ENCODE results near the gene BCL6B.
"Not testable (repeated sequence)": the region's sequence is repeated elsewhere in the genome, so short reads cannot be mapped to it uniquely, and the experiment has no call there.

BCL6B gene, protein sequence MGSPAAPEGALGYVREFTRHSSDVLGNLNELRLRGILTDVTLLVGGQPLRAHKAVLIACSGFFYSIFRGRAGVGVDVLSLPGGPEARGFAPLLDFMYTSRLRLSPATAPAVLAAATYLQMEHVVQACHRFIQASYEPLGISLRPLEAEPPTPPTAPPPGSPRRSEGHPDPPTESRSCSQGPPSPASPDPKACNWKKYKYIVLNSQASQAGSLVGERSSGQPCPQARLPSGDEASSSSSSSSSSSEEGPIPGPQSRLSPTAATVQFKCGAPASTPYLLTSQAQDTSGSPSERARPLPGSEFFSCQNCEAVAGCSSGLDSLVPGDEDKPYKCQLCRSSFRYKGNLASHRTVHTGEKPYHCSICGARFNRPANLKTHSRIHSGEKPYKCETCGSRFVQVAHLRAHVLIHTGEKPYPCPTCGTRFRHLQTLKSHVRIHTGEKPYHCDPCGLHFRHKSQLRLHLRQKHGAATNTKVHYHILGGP

DNA sequence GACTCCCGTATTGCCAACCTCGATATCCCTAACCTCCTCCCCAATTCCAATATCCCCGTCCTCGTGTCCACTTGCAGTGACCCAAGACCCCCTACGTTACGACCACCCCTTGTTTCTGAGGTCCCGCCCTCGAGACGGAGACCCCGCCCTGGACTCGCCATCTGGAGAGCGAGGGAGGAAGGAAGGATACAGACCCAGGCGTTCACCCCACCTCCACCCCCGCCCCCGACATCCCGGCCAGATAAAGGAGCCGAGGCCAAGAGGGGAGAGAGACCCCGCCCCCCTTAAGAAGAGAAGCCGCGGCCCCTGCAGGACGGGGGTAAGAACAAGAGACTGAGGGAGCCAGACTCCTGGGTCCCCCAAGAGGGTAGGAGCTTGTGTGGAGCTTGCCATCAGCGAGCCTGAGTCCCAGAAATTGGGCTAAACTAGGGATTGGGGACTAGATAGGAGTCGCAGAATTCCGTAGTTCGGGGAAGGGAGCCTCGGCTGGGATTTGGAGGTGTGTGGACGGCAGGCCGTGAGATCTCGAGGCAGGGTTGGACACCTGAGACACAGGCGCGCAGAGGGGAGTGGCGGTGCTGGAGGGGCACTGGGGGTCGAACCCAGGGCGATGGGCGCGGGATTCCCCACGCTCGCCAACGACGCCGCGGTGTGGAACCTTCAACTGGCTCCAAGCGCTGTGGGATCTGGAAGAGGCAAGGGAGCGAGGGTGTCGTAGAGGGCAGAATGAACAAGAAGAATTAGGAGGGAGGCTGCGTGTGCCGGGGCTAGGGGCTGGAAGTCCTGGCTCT is at the start of gene BCL6B:
TSS of gene BCL6B (plus strand) at position 270 of the 791 bp plus-strand sequence. CDS start 622 bp downstream, outside the sequence.
- DNase-seq = no peak

DNA sequence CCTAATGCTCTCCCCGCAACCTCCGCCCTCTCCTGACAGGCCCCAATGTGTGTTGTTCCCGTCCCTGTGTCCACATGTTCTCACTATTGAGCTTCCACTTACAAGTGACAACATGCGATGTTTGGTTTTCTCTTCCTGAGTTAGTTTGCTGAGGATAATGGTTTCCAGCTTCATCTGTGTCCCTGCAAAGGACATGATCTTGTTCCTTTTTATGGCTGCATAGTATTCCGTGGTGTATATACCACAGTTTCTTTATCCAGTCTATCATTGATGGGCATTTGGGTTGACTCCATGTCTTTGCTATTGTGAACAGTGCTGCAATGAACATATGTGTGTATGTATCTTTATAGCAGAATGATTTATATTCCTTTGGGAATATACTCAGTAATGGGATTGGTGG is 43.4 kb upstream of the BCL6B start:
- DNase-seq = not testable (repeated sequence)

DNA sequence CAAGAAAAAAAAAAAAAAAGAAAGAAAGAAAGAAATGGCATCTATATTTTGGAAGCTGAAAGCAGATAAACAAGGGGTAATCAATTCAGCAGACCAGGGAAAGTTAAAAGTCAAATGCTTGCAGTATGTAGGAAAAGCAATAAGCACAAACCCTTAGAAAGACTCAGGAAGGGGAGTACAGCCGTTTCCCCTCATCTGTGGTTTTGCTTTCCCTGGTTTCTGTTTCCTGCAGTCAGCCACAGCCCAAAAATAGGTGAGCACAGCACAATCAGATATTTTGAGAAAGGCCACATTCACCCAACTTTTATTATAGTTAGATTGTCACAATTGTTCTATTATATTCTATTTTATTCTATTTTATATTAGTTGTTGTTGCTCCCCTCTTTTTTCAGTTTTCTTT is 41.4 kb upstream of the BCL6B start:
- DNase-seq = no peak

DNA sequence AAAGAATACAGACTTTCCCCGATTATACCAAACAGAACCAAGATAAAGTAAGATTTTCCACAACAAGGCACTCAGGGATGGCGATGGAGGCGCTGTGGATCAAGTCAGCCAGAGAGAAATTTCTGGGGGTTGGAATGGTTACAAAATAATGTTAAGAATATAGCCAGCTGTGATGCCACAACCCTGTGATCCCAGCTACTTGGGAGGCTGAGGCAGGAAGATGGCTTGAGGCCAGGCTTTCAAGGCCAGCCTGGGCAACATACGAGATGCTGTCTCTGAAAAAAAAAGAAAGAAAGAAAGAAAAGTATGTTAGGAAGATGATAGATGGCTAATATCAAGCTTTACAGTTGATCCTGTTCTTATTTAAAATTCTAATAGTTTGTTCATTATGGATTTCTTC is 37.6 kb upstream of the BCL6B start:
- DNase-seq = no peak

DNA sequence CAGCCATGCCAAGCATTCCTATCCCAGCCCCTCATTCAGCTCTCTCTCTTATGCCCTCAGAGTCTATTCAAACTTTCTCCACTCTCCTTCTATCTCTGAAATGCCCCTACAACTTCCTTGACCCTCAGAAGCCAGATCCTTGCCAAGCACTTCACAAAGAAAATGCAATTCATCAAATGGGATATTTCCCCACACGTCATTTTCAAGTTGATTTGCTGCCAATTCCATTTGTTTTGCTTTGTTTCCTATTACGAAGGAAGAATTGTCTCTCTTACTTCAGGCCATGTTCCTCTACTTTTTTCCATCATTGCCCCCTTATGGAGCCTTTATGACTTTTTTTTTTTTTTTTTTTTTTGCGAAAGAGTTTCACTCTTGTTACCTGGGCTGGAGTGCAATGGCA is 36.2 kb upstream of the BCL6B start:
- DNase-seq = no peak

DNA sequence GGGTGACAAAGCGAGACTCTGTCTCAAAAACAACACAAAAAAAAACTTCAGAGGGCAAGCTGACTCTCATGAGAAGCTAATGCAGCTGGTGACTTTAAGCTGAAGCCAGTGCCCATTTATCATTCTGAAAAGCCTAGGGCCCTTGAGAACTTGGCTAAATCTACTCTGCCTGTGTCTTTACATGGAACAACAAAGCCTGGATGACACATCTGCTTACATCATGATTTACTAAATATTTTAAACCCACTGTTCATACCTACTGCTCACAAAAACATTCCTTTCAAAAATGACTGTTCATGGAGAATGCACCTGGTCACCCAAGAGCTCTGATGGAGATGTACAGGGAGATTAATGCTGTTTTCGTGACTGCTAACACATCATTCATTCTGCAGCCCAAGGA is 33.1 kb upstream of the BCL6B start:
- no peak for DNase-seq

DNA sequence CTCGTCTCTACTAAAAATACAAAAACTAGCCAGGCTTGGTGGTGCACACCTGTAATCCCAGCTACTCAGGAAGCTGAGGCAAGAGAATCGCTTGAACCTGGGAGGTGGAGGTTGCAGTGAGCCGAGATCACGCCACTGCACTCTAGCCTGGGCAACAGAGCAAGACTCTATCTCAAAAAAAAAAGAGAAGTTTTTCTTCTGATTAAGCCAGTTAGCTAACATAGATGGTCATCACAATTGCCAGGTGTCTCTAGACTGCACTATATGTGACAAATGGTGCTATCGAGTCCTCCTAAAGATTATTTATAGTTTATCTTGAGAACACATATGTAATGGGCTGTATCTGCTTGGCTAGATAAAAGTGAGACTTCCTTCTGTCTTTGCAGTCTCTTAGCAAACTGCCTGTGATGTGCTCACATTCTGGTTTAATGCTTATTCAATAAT is 29.2 kb upstream of the BCL6B start:
- DNase-seq = not testable (repeated sequence)

DNA sequence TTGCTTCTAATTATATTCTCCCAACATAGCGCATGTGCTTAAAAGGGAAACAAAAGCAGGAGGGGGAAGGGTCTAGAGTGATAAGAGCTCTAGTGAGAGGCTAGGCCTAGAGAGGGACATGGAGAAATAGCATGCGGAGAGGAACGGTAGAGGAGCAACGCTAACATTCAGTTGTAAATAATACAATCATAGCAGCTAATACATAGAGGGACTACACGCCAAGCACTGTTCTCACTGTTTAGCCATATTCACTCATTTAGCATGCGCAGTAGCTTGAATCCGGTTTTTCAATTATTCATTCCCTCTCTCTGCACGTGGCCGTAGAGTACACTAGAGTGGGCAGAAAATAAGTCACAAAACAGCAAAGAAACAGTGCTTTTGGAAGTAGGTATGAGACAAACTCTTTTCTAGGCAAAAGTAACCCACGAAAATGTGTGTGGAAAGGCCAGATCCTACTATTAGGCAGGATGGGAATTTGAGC is 28.7 kb upstream of the BCL6B start:
- DNase-seq = no peak

DNA sequence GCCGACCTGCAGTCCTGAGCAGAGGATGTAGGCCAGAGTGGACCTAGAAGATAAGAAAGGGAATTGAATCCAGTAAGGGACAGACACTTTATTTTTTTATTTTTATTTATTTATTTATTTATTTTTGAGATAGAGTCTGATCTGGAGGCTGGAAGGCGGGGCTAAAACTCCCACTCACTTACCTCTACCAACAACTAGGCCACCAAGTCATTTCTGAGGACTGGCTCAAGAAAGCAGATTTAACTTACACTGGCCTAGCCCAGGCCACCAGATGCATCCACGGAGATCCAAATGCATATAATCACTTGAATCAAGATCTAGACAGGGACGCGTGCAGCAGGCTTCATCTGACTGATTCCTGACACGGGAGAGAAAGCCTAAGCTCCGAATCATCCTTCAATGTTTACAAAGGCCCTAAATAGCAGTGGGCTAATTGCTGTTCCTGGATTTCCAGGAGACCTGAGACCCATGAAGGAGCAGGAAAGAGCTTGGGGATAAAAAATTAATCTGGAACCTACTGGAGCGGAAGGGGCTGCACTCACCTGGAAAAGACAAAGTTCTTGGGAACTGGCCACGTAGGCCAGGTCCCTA is 28.1 kb upstream of the BCL6B start:
- DNase-seq = no peak

DNA sequence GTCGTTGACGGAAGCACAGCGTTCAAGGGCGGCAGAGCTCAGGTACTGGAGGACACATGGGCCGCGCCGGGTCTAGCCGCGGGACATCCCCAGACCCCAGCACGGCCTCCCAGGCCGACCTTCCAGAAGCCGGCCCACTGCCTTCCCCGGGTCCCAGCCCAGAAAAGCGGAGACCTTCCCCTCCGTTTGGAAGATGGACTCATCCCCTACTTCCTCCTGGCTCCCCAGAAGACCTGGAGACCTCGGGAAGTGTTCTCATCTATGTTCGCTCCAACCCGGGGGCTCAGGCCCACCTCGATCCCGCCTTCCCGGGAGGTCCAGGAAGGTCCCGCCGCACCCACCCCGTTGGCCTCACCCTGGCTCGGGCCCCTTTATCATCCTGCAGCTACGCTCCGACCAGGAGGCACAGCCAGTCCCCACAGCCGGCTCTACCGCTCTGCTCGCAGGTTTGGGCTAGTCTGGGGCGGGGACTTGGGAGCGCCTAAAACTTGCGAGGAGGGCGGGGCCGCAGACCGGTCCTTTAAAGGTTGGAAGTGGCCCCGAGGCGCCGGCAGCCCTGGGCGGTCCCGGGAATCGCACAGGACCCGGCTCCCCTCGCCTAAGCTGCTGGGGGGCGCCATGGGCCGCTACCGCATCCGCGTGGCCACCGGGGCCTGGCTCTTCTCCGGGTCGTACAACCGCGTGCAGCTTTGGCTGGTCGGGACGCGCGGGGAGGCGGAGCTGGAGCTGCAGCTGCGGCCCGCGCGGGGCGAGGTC is 27.2 kb upstream of the BCL6B start, which contains the start of gene ALOX12:
TSS of gene ALOX12 (plus strand) at position 550 of the 756 bp plus-strand sequence. CDS start at position 619, 69 bp downstream.
- no peak for DNase-seq

DNA sequence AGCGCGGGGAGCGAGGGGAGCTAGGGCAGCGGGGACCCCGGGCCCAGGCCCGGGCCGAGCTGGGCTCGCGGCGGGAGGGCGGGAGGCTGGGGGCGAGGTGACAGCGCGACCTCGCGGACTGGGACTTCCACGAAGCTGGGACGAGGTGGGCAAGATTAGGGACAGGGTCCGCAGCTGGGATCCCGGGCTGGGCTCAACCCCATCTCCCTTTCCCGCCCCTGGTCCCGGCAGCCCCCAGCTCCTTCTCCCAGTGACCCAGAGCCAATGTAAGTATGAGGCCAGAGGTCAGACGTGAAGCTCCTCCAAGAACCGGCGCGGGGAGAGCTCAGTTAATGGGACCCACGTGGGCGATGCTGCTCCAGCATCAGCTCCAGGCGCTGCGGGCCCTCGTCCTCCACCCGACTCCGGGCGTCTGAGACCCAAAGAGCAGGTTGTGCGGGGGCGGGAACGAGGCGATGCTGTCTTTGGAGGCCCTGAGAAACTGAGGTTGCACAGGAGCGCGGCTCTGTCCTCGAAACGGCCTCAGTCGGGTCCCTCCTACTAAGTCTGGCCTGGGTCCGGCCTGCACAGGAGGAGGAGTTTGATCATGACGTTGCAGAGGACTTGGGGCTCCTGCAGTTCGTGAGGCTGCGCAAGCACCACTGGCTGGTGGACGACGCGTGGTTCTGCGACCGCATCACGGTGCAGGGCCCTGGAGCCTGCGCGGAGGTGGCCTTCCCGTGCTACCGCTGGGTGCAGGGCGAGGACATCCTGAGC is 26.4 kb upstream of the BCL6B start:
- no peak for DNase-seq

DNA sequence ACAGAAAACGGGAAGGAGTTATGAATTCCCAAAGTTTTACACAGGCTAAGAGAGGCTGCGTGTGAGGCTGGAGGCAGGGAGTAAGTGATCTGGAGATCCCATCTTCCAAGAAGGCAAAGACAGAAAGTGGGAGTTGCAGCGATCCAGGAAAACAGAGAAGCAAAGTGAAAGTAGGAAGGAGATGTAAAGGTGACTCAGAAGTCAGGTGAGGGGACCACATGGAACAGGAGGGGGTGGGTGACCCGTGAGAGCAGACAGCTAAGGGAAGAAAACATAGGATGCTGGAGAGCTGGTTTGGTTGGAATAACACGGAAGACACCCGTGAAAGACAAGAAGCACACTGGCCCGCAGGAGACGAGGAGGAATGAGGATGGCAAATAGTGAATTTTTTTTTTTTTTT is 25.7 kb upstream of the BCL6B start:
- no peak for DNase-seq

DNA sequence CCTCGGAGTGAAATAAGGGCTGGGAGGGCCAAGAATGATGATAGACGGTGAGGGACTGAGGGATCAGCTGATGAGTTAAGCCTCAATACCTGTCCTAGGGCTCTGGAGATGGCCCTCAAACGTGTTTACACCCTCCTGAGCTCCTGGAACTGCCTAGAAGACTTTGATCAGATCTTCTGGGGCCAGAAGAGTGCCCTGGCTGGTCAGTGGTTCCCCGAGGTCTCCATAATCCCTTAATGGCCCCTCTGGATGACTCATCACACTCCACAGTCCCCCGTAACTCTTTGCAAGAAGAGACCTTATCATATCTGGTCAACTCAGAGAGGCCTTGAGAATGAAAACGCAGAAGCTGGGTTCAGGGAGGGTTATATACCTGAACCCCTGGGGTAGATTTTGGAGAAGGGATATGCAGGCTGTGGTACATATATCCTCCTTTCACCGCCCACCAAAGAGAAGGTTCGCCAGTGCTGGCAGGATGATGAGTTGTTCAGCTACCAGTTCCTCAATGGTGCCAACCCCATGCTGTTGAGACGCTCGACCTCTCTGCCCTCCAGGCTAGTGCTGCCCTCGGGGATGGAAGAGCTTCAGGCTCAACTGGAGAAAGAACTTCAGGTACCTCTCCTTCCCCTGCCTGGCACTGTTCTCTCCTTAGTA is 23.9 kb upstream of the BCL6B start:
- DNase-seq = no peak

DNA sequence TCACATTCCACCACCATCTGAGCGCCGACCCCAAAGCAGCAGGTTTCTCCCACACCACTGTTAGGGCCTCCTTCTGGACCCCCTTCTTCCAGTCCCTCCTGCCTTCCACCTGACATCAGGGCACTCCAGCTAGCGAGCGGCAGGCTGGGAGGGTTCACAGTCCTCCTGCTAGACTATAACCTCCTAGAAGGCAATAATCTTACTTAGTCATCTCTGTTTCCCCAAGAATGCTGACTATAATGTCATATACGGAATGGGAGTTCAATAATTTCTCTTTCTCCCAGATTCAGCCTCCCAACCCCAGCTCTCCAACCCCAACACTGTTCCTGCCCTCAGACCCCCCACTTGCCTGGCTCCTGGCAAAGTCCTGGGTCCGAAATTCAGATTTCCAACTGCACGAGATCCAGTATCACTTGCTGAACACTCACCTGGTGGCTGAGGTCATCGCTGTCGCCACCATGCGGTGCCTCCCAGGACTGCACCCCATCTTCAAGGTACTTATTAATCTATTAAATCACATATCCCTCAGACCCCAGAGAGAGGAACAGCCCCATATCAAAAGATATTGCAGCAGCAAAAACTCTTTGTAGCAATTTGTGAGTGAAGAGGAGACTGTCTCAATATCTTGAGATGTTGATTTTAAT is 21.4 kb upstream of the BCL6B start:
- no peak for DNase-seq

DNA sequence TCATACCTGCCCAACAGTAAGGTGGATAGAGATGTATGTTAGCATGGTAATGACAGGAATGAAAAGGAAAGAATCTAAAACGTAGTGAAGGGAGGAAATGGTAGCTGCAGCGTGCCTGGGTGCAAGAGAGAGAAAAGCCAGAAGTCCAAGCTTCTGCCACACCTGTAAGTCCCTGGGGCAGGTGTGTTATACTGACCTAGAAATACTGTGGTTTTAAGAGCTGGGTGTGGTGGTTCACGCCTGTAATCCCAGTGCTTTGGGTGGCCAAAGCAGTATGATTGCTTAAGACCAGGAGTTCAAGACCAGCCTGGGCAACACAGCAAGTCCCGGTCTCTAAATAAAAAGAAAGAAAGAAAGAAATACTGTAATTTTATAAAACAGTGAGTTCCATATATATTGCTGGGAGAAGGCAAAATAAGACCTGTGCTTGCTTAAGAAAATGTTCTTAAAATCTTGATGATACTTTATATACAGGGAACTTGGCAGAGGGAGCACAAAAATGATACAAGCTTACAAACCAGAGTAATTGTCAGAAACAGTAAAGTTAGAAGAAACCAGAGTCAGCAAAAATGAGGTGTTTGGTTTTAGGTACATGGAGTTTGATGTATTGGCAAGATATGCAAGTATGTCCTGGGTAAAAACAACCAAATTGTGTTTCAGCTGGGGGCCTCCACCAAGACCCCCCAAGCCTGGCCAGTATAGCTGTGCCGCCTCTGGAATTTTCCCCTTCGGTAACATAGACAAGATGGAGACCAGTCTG is 20.4 kb upstream of the BCL6B start:
- no peak for DNase-seq

DNA sequence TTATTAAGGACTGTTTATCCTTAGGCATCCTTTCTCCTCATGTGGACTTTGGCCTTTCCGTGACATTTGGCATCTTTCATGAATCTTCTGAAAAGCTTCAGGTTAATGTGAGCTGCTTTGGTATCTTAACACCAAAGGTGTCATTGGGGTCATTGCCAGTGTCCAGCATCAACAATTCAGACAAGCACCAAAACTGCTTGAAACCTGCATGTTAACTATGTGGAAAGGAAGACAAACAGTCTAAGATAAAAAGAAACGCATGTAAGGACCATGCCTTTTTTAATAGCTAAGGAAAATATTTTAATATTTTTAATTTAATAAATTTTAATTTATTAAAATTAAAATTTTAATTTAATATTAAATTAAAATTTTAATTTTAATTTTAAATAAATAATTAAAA is 19.1 kb upstream of the BCL6B start:
- no peak for DNase-seq

DNA sequence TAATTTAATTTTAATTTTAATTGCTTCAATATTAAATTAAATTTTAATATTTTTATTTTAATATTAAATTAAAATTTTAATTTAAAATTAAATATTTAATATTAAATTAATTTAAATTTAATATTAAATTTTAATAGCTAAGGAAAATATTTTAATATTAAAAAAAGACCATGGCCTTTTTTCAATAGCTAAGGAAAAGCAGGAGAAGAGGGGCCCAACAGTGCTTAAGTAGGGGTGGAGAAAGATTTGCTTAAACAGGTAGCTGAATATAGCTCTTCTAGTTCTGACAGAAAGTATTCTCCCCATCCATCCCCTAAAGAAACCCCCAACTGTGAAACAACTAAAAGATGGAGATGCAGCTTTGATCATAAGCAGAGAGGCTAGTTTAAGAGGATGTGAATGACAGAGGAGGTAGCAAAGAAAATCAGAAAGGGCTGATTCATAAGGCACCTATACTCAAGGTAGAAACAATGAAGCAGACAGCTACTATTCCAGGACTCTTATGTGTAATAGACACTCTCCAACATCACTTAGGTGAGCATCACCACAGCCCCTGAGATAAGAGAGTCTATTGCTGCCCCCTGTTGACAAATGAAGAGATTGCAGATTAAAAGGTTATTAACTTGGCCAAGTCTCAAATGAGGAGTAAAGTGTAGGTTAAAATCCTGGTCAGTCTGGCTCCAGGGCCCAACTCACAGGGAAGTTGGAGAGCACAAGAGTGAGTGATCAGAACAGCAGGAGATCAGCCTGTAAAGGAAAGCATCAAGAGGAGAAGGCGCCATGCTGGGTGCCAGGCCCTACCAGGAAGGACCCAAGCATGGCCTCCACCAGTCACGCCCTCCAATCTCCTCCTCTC is 18.2 kb upstream of the BCL6B start:
- DNase-seq = no peak

DNA sequence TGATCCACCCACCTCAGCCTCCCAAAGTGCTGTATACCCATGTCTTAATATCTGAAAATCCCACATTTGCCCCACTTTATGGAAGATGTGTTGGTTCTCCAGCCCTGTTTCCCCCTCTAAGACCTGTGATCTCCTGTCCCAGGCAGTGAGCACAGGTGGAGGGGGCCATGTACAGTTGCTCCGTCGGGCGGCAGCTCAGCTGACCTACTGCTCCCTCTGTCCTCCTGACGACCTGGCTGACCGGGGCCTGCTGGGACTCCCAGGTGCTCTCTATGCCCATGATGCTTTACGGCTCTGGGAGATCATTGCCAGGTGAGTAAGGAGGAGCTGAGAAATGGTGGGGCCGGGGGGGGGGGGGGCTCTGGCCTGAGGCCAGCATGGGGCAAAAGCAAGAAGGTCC is 17.1 kb upstream of the BCL6B start:
- DNase-seq = no peak

DNA sequence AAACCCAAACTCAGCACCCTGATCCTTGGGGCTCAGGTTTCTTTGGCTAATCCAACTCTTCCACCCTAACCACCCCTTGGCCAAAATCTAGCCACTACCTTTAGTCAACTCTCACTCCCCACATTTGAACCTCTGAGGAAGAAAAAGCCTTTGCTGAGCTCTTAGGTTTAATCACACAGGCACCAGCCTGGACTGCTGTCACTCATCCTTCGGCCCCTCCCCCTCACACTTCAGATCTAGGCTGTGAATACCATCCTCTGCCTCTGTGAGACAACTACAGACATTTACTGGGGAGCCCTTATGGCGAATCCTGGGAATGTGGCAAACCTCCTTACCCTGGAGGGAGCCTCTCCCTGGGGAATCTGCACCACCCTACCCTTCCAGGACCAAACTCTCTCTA is 15.7 kb upstream of the BCL6B start:
- no peak for DNase-seq
